HG02759 (cell line): ENCODE measurements around the gene ST7.

Experiments
- ATAC-seq: cut with Tn5 transposase; IDR thresholded peaks from one replicate; pipeline ENCODE4 v1.9.1; 2021; ENCODE audit warnings: mild to moderate bottlenecking, moderate library complexity; ENCODE audit not compliant: unreplicated experiment

The ST7 gene

GRCh38 chr7:117145333-117145732 is 192.0 kb downstream of the ST7 start:
- ATAC-seq: no peak

GRCh38 chr7:117146059-117146458 is 192.8 kb downstream of the ST7 start:
- ATAC-seq: no peak

GRCh38 chr7:117146511-117146910 is 193.2 kb downstream of the ST7 start:
- no peak for ATAC-seq

GRCh38 chr7:117148971-117149370 is 195.7 kb downstream of the ST7 start:
- ATAC-seq: no peak

- no peak for ATAC-seq
These were observed 196.4 kb downstream of the ST7 start for GRCh38 chr7:117149692-117150091.

GRCh38 chr7:117152213-117153007 is 199.1 kb downstream of the ST7 start:
- no peak for ATAC-seq

- no peak for ATAC-seq
These were observed 199.8 kb downstream of the ST7 start for GRCh38 chr7:117153016-117153545.

- ATAC-seq: no peak
These were observed 201.4 kb downstream of the ST7 start for GRCh38 chr7:117154721-117155120.

- ATAC-seq: no peak
These were observed 202.4 kb downstream of the ST7 start for GRCh38 chr7:117155694-117156093.

- no peak for ATAC-seq
These were observed 204.2 kb downstream of the ST7 start for GRCh38 chr7:117157241-117158209.

- ATAC-seq: no peak
These were observed 205.8 kb downstream of the ST7 start for GRCh38 chr7:117158941-117159697.

- no peak for ATAC-seq
These were observed 209.8 kb downstream of the ST7 start for GRCh38 chr7:117163101-117163500.

GRCh38 chr7:117164620-117165019 is 211.3 kb downstream of the ST7 start:
- no peak for ATAC-seq

- no peak for ATAC-seq
These were observed 212.4 kb downstream of the ST7 start for GRCh38 chr7:117165656-117166055.

GRCh38 chr7:117169907-117170306 is 216.6 kb downstream of the ST7 start:
- ATAC-seq: no peak

- no peak for ATAC-seq
These were observed 217.8 kb downstream of the ST7 start for GRCh38 chr7:117171106-117171505.

- no peak for ATAC-seq
These were observed 219.0 kb downstream of the ST7 start for GRCh38 chr7:117172283-117172682.

GRCh38 chr7:117173035-117173770 is 219.9 kb downstream of the ST7 start:
- ATAC-seq: no peak

- no peak for ATAC-seq
These were observed 222.9 kb downstream of the ST7 start for GRCh38 chr7:117176206-117176605.

- no peak for ATAC-seq
These were observed 225.3 kb downstream of the ST7 start for GRCh38 chr7:117178600-117178999.
